ENCODE measurements around the gene CAPZA2.
"Not testable (repeated sequence)": the region's sequence is repeated elsewhere in the genome, so short reads cannot be mapped to it uniquely, and the experiment has no call there.

CAPZA2 gene

GRCh38 chr7:116953906-116954838 lies 91.8 kb downstream of the CAPZA2 start:
- DNase-seq = peak in 47 of 51 donors; percentile 11 to 85 (median 53)

- DNase-seq = no peak
These were observed 93.0 kb downstream of the CAPZA2 start for GRCh38 chr7:116955340-116955739.

- DNase-seq = peak in 4 of 51 donors; percentile 5 to 16 (median 11)
These were observed 93.6 kb downstream of the CAPZA2 start for GRCh38 chr7:116955801-116956476.

- no peak for DNase-seq
These were observed 94.1 kb downstream of the CAPZA2 start for GRCh38 chr7:116956477-116956804.

GRCh38 chr7:116957874-116958273 lies 95.5 kb downstream of the CAPZA2 start:
- no peak for DNase-seq

GRCh38 chr7:116961966-116962673 lies 99.7 kb downstream of the CAPZA2 start:
- not testable (repeated sequence) for DNase-seq

GRCh38 chr7:116963234-116963633 lies 100.8 kb downstream of the CAPZA2 start:
- no peak for DNase-seq

GRCh38 chr7:116966601-116967000 lies 104.2 kb downstream of the CAPZA2 start:
- peak in 1 of 51 donors; percentile 22 for DNase-seq

GRCh38 chr7:116967254-116967922 lies 105.0 kb downstream of the CAPZA2 start:
- DNase-seq = no peak

- no peak for DNase-seq
These were observed 105.6 kb downstream of the CAPZA2 start for GRCh38 chr7:116967983-116968382.

- no peak for DNase-seq
These were observed 106.2 kb downstream of the CAPZA2 start for GRCh38 chr7:116968631-116969030.

GRCh38 chr7:116969371-116969902 lies 107.0 kb downstream of the CAPZA2 start:
- no peak for DNase-seq

- no peak for DNase-seq
These were observed 108.0 kb downstream of the CAPZA2 start for GRCh38 chr7:116970238-116970910.

GRCh38 chr7:116971153-116971552 lies 108.8 kb downstream of the CAPZA2 start:
- not testable (repeated sequence) for DNase-seq
